ENCODE results near the gene OR2T2.

DNA sequence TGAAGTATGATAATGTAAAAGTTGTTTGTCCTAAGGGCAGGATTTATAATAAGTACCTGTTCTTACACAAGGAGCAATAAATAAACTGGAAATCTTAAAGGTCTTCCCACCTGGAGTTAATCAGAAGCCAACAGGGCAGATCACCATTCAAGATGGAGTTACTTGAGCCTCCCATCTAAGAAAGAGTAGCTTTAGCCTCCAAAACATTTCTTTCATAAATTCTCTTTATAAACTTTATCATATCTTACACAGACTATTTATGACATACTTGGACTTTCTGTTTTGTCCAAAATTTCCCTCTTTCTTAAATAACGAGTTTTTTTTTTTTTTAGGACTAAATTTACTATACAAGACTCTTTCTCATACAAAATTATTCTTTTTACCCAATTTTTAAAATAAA, 24.1 kb upstream of the OR2T2 start:
- TF ChIP-seq, protein P1, sequence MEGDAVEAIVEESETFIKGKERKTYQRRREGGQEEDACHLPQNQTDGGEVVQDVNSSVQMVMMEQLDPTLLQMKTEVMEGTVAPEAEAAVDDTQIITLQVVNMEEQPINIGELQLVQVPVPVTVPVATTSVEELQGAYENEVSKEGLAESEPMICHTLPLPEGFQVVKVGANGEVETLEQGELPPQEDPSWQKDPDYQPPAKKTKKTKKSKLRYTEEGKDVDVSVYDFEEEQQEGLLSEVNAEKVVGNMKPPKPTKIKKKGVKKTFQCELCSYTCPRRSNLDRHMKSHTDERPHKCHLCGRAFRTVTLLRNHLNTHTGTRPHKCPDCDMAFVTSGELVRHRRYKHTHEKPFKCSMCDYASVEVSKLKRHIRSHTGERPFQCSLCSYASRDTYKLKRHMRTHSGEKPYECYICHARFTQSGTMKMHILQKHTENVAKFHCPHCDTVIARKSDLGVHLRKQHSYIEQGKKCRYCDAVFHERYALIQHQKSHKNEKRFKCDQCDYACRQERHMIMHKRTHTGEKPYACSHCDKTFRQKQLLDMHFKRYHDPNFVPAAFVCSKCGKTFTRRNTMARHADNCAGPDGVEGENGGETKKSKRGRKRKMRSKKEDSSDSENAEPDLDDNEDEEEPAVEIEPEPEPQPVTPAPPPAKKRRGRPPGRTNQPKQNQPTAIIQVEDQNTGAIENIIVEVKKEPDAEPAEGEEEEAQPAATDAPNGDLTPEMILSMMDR (conservative IDR thresholded peaks at IDR 0.05 in 1 of 2, IDR thresholded peaks at IDR 0.05 in 1 of 2; ENCODE audit: low read depth in 1 of 2, low read length in 2 of 2): no peak
- TF ChIP-seq EZH2 (IDR thresholded peaks at IDR 0.05; ENCODE audit: low read length, missing control alignments): no peak

Data from fibroblast of lung (primary cell).